Subcutaneous abdominal adipose tissue (tissue), 5 donors: Measurements from ENCODE around the gene GBGT1.

Source experiments
- H3K27ac ChIP-seq: one replicate; pipeline ENCODE4 v1.7.0; 2013; ENCODE audit warnings: low read depth, mild to moderate bottlenecking, inconsistent platforms, low read length, moderate library complexity
- H3K27me3 ChIP-seq, 5 donors: one replicate each; pipeline ENCODE4 v1.7.0; 2013; ENCODE audit warnings: low read length in 5 of 5, inconsistent platforms in 1 of 5; ENCODE audit not compliant: control insufficient read depth in 5 of 5, insufficient read depth in 4 of 5
- H3K36me3 ChIP-seq, 5 donors: one replicate each; pipeline ENCODE4 v1.7.0; 2013; ENCODE audit warnings: low read length in 5 of 5; ENCODE audit not compliant: control insufficient read depth in 5 of 5, insufficient read depth in 5 of 5
- H3K4me1 ChIP-seq, 5 donors: one replicate each; pipeline ENCODE4 v1.7.0; 2013; ENCODE audit warnings: low read length in 5 of 5, mild to moderate bottlenecking in 3 of 5, moderate library complexity in 1 of 5; ENCODE audit not compliant: control insufficient read depth in 5 of 5, insufficient read depth in 5 of 5
- H3K4me3 ChIP-seq, 5 donors: one replicate each; pipeline ENCODE4 v1.7.0; 2013; ENCODE audit warnings: low read length in 5 of 5, low read depth in 1 of 5
- H3K9ac ChIP-seq, 5 donors: one replicate each; pipeline ENCODE4 v1.7.0; 2013; ENCODE audit warnings: low read length in 5 of 5, mild to moderate bottlenecking in 4 of 5, moderate library complexity in 3 of 5
- H3K9me3 ChIP-seq, 5 donors: one replicate each; pipeline ENCODE4 v1.7.0; 2013; ENCODE audit warnings: low read length in 5 of 5; ENCODE audit not compliant: control insufficient read depth in 5 of 5
- donor health status: healthy.
- donor health status: healthy.
- donor health status: healthy.
- donor health status: healthy.
- donor health status: healthy.

Gene GBGT1

GRCh38 chr9:133167096-133167730, 3.5 kb upstream of the GBGT1 start:
- Histone ChIP-seq H3K27ac (no peak overlapping the region), H3K4me3 (no peak overlapping the region), H3K9ac (no peak overlapping the region), H3K27me3 (peaks cover 3 to 7% (median 6%) of the 10 kb centered on the region in 5 donors), H3K36me3 (no peaks in the 10 kb centered on the region), H3K9me3 (no peaks in the 10 kb centered on the region), H3K4me1 (peaks cover 2 to 25% (median 21%) of the 10 kb centered on the region in 5 donors)

- Histone ChIP-seq H3K4me1 (peaks cover 2 to 28% (median 21%) of the 10 kb centered on the region in 5 donors), H3K9ac (no peak overlapping the region), H3K4me3 (no peak overlapping the region), H3K27ac (no peak overlapping the region), H3K36me3 (no peaks in the 10 kb centered on the region), H3K27me3 (peaks cover 2 to 6% (median 4%) of the 10 kb centered on the region in 5 donors), H3K9me3 (no peaks in the 10 kb centered on the region)
Measured at GRCh38 chr9:133166392-133166791, 2.7 kb upstream of the GBGT1 start.

- Histone ChIP-seq H3K4me1 (peaks cover 2 to 32% (median 21%) of the 10 kb centered on the region in 5 donors), H3K27ac (no peak overlapping the region), H3K36me3 (no peaks in the 10 kb centered on the region), H3K9ac (no peak overlapping the region), H3K27me3 (peaks cover 0 to 3% (median 0%) of the 10 kb centered on the region in 5 donors), H3K4me3 (no peak overlapping the region), H3K9me3 (no peaks in the 10 kb centered on the region)
Measured at GRCh38 chr9:133165452-133165730, 1.7 kb upstream of the GBGT1 start.

GRCh38 chr9:133164191-133164590, 477 bp upstream of the GBGT1 start:
- Histone ChIP-seq H3K9me3 (no peaks in the 10 kb centered on the region), H3K4me1 (peaks cover 2 to 32% (median 21%) of the 10 kb centered on the region in 5 donors), H3K27ac (no peak overlapping the region), H3K9ac (peak overlapping the region in 4 of 5 donors; percentile 21 to 80 (median 66)), H3K27me3 (peaks cover 0 to 3% (median 0%) of the 10 kb centered on the region in 5 donors), H3K4me3 (peak overlapping the region; percentile 53 to 73 (median 61)), H3K36me3 (peaks cover 0 to 5% (median 0%) of the 10 kb centered on the region in 5 donors)

GRCh38 chr9:133162861-133163503, 732 bp downstream of the GBGT1 start:
- Histone ChIP-seq H3K9ac (peak overlapping the region in 3 of 5 donors; percentile 65 to 80 (median 66)), H3K27ac (no peak overlapping the region), H3K4me1 (peaks cover 2 to 32% (median 21%) of the 10 kb centered on the region in 5 donors)

GRCh38 chr9:133161547-133161950, 2.2 kb downstream of the GBGT1 start:
- Histone ChIP-seq H3K27me3 (peaks cover 0 to 3% (median 0%) of the 10 kb centered on the region in 5 donors), H3K27ac (no peak overlapping the region), H3K4me1 (peaks cover 2 to 32% (median 21%) of the 10 kb centered on the region in 5 donors), H3K36me3 (peaks cover 0 to 10% (median 0%) of the 10 kb centered on the region in 5 donors), H3K9me3 (no peaks in the 10 kb centered on the region), H3K9ac (no peak overlapping the region), H3K4me3 (no peak overlapping the region)

More at GRCh38 chr9:133162861-133163503, 732 bp downstream of the GBGT1 start:
- Histone ChIP-seq H3K9me3 (no peaks in the 10 kb centered on the region), H3K36me3 (peaks cover 0 to 6% (median 0%) of the 10 kb centered on the region in 5 donors), H3K27me3 (peaks cover 0 to 3% (median 0%) of the 10 kb centered on the region in 5 donors), H3K4me3 (peak overlapping the region in 4 of 5 donors; percentile 53 to 73 (median 67))

GRCh38 chr9:133160742-133161546, 2.8 kb downstream of the GBGT1 start:
- Histone ChIP-seq H3K27me3 (peaks cover 0 to 3% (median 0%) of the 10 kb centered on the region in 5 donors), H3K36me3 (peaks cover 0 to 12% (median 0%) of the 10 kb centered on the region in 5 donors), H3K4me3 (no peak overlapping the region), H3K4me1 (peaks cover 2 to 32% (median 21%) of the 10 kb centered on the region in 5 donors), H3K9ac (no peak overlapping the region), H3K27ac (no peak overlapping the region), H3K9me3 (no peaks in the 10 kb centered on the region)

GRCh38 chr9:133158695-133159094, 5.0 kb downstream of the GBGT1 start:
- Histone ChIP-seq H3K4me1 (peaks cover 0 to 22% (median 11%) of the 10 kb centered on the region in 5 donors), H3K27me3 (peaks cover 0 to 3% (median 0%) of the 10 kb centered on the region in 5 donors), H3K36me3 (peaks cover 0 to 34% (median 6%) of the 10 kb centered on the region in 5 donors), H3K9ac (no peak overlapping the region), H3K4me3 (no peak overlapping the region), H3K27ac (no peak overlapping the region), H3K9me3 (no peaks in the 10 kb centered on the region)

- Histone ChIP-seq H3K9ac (no peak overlapping the region), H3K27ac (no peak overlapping the region), H3K9me3 (no peaks in the 10 kb centered on the region), H3K4me3 (no peak overlapping the region), H3K4me1 (peaks cover 0 to 6% (median 3%) of the 10 kb centered on the region in 5 donors), H3K27me3 (no peaks in the 10 kb centered on the region), H3K36me3 (peaks cover 0 to 36% (median 6%) of the 10 kb centered on the region in 5 donors)
Measured at GRCh38 chr9:133155156-133155555, 8.6 kb downstream of the GBGT1 start.
